ENCODE results near the gene ORC3.

GRCh38 chr6:87663434-87663833 lies 73.5 kb downstream of the ORC3 start:
- TF ChIP-seq CTCF (IDR thresholded peaks at IDR 0.05; ENCODE audit: borderline replicate concordance, extremely low read depth, low read length, poor library complexity, severe bottlenecking) (no peak), EZH2 (IDR thresholded peaks at IDR 0.05; ENCODE audit: borderline replicate concordance, low read depth, low read length, severe bottlenecking) (no peak)

Measured in DND-41 (cell line).